ENCODE results near the gene ITCH. TPM values are rescaled to one million over a fixed set of nuclear protein-coding genes. Genes with fewer than 3 reads are reported as not detected.
A peak's percentile ranks its signal among the peaks of the same experiment; 100 is the strongest.
"Not testable (repeated sequence)": the region's sequence is repeated elsewhere in the genome, so short reads cannot be mapped to it uniquely, and the experiment has no call there.

ITCH gene
- polyA plus RNA-seq: 10 to 100 TPM in 2 of 3 donors, 1 to 10 TPM in 1; 8.3 to 13.3 (median 12.1) TPM

- 0 to 1% (median 0%) methylated on average over 29 to 32 of the region's 32 CpGs for whole genome bisulfite sequencing, 3 donors
Observed at GRCh38 chr20:34363062-34363464, at the start of gene ITCH. Gene ITCH, plus strand, starts transcription at chr20:34363273. Its CDS starts 30,539 bp downstream, at chr20:34393812.

GRCh38 chr20:34315236-34315635, 47.8 kb upstream of the ITCH start:
- WGBS, 3 donors: 84 to 91% (median 86%) methylated on average over 3 of the region's 3 CpGs
- H3K27ac ChIP-seq (ENCODE audit: low read depth, low read length): no peak overlapping the region

More at GRCh38 chr20:34363062-34363464, at the start of gene ITCH:
- H3K27ac ChIP-seq (ENCODE audit: low read depth, low read length): peak within 1 kb of the TSS; percentile 38

- 86 to 91% (median 91%) methylated on average over 6 of the region's 6 CpGs for WGBS, 3 donors
- no peak overlapping the region for H3K27ac ChIP-seq (ENCODE audit: low read depth, low read length)
Observed at GRCh38 chr20:34316196-34316814, 46.8 kb upstream of the ITCH start.

- WGBS, 3 donors: 63 to 79% (median 74%) methylated on average over 4 of the region's 4 CpGs
- no peak overlapping the region for H3K27ac ChIP-seq (ENCODE audit: low read depth, low read length)
Observed at GRCh38 chr20:34318609-34319443, 44.2 kb upstream of the ITCH start.

GRCh38 chr20:34320861-34321260, 42.2 kb upstream of the ITCH start:
- WGBS, 3 donors: 66 to 77% (median 67%) methylated on average over 3 of the region's 3 CpGs
- no peak overlapping the region for H3K27ac ChIP-seq (ENCODE audit: low read depth, low read length)

- no peak overlapping the region for H3K27ac ChIP-seq (ENCODE audit: low read depth, low read length)
- WGBS, 3 donors: 68 to 70% (median 68%) methylated on average over 9 of the region's 9 CpGs
Observed at GRCh38 chr20:34322267-34323105, 40.6 kb upstream of the ITCH start.

- WGBS, 3 donors: 21 to 52% (median 41%) methylated on average over 2 of the region's 2 CpGs
- H3K27ac ChIP-seq (ENCODE audit: low read depth, low read length): no peak overlapping the region
Observed at GRCh38 chr20:34324541-34324940, 38.5 kb upstream of the ITCH start.

GRCh38 chr20:34328207-34328606, 34.9 kb upstream of the ITCH start:
- not testable (repeated sequence) for H3K27ac ChIP-seq (ENCODE audit: low read depth, low read length)
- WGBS, 3 donors: 97 to 98% (median 97%) methylated on average over 4 of the region's 4 CpGs

- WGBS, 3 donors: 88 to 91% (median 89%) methylated on average over 9 of the region's 9 CpGs
Observed at GRCh38 chr20:34328928-34329677, 34.0 kb upstream of the ITCH start.

GRCh38 chr20:34330861-34331544, 32.1 kb upstream of the ITCH start:
- H3K27ac ChIP-seq (ENCODE audit: low read depth, low read length): not testable (repeated sequence)
- 92 to 93% (median 93%) methylated on average over 14 to 15 of the region's 15 CpGs for WGBS, 3 donors

More at GRCh38 chr20:34328928-34329677, 34.0 kb upstream of the ITCH start:
- H3K27ac ChIP-seq (ENCODE audit: low read depth, low read length): no peak overlapping the region

- WGBS, 3 donors: 91 to 93% (median 92%) methylated on average over 7 of the region's 7 CpGs
- no peak overlapping the region for H3K27ac ChIP-seq (ENCODE audit: low read depth, low read length)
Observed at GRCh38 chr20:34331838-34332237, 31.2 kb upstream of the ITCH start.

- H3K27ac ChIP-seq (ENCODE audit: low read depth, low read length): no peak overlapping the region
- WGBS, 3 donors: 87 to 93% (median 87%) methylated on average over 19 of the region's 19 CpGs
Observed at GRCh38 chr20:34332262-34332920, 30.7 kb upstream of the ITCH start.

- WGBS, 3 donors: 83 to 84% (median 84%) methylated on average over 4 of the region's 4 CpGs
- H3K27ac ChIP-seq (ENCODE audit: low read depth, low read length): no peak overlapping the region
Observed at GRCh38 chr20:34333786-34334185, 29.3 kb upstream of the ITCH start.

GRCh38 chr20:34334654-34335407, 28.2 kb upstream of the ITCH start:
- no peak overlapping the region for H3K27ac ChIP-seq (ENCODE audit: low read depth, low read length)
- 81 to 88% (median 82%) methylated on average over 5 of the region's 5 CpGs for WGBS, 3 donors

- 28 to 59% (median 55%) methylated on average over 1 of the region's 1 CpG for WGBS, 3 donors
- no peak overlapping the region for H3K27ac ChIP-seq (ENCODE audit: low read depth, low read length)
Observed at GRCh38 chr20:34337544-34337943, 25.5 kb upstream of the ITCH start.

GRCh38 chr20:34337982-34338726, 24.9 kb upstream of the ITCH start:
- no peak overlapping the region for H3K27ac ChIP-seq (ENCODE audit: low read depth, low read length)
- WGBS, 3 donors: 85 to 88% (median 86%) methylated on average over 15 of the region's 15 CpGs
